ENCODE measurements around the gene B4GALT4.

GRCh38 chr3:119289404-119289770, 48.7 kb upstream of the B4GALT4 start:
- TF ChIP-seq POLR2A (IDR thresholded peaks at IDR 0.05) (no peak), CTCF (IDR thresholded peaks at IDR 0.05) (no peak)

All from heart left ventricle (tissue), 13 donors.